ENCODE results near the gene FAM24B.

The FAM24B gene

DNA sequence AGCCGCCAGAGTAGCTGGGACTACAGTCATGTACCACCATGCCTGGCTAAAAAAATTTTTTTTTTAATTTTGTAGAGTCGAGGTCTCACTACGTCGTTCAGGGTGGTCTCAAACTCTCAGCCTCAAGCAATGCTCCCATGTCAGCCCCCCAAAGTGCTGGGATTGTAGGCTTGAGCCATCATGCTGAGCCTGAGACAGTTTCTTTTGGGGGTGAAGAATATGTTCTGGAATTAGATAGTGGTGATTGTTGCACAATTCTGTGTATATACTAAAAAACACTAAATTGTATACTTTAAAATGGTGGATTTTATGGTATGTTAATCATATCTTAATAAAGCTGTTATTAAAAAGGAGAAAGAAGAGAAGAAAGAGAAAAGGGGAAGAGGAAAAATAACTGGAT is 35.2 kb downstream of the FAM24B start:
- Histone ChIP-seq H3K9ac (ENCODE audit: low read length) (no peak overlapping the region), H2AFZ (ENCODE audit: low read depth, low read length) (no peak overlapping the region), H3K79me2 (ENCODE audit: low read length) (no peaks in the 10 kb centered on the region), H4K20me1 (ENCODE audit: insufficient read depth, low read length) (no peaks in the 10 kb centered on the region), H3K4me1 (ENCODE audit: low read length) (no peaks in the 10 kb centered on the region), H3K36me3 (replicated peaks; ENCODE audit: low read depth, low read length) (peaks cover 10% of the 10 kb centered on the region), H3K4me3 (ENCODE audit: low read length) (no peak overlapping the region), H3K4me2 (ENCODE audit: low read length) (no peak overlapping the region), H3K27me3 (ENCODE audit: low read depth, low read length) (no peaks in the 10 kb centered on the region), H3K9me3 (ENCODE audit: insufficient read depth, low read length) (no peaks in the 10 kb centered on the region), H3K27ac (ENCODE audit: low read length) (no peak overlapping the region)
- TF ChIP-seq EZH2phosphoT487 (IDR thresholded peaks at IDR 0.05; ENCODE audit: low read depth), result no peak
- TF ChIP-seq, protein P1, sequence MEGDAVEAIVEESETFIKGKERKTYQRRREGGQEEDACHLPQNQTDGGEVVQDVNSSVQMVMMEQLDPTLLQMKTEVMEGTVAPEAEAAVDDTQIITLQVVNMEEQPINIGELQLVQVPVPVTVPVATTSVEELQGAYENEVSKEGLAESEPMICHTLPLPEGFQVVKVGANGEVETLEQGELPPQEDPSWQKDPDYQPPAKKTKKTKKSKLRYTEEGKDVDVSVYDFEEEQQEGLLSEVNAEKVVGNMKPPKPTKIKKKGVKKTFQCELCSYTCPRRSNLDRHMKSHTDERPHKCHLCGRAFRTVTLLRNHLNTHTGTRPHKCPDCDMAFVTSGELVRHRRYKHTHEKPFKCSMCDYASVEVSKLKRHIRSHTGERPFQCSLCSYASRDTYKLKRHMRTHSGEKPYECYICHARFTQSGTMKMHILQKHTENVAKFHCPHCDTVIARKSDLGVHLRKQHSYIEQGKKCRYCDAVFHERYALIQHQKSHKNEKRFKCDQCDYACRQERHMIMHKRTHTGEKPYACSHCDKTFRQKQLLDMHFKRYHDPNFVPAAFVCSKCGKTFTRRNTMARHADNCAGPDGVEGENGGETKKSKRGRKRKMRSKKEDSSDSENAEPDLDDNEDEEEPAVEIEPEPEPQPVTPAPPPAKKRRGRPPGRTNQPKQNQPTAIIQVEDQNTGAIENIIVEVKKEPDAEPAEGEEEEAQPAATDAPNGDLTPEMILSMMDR (IDR thresholded peaks at IDR 0.05; ENCODE audit: low read depth, low read length), result no peak

DNA sequence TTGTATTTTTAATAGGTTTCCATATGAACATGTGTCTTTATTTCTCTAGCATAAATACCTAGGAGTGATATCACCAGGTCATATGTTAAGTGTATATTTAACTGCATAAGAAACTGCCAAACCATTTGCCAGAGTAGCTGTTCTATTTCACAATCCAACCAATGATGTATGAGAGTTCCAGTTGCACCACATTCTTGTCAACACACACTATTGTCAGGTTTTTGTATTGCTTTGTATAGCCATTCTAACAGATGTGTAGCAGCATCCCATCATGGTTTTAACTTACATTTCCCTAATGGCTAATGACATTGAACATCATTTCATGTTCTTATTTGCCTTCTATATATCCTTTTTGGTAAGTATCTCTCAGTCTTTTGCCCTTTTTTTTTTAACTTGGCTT is 37.8 kb downstream of the FAM24B start:
- no peaks in the 10 kb centered on the region for H3K27me3 ChIP-seq (ENCODE audit: low read depth, low read length)
- no peaks in the 10 kb centered on the region for H3K4me1 ChIP-seq (ENCODE audit: low read length)
- H3K4me3 ChIP-seq (ENCODE audit: low read length), result no peak overlapping the region

DNA sequence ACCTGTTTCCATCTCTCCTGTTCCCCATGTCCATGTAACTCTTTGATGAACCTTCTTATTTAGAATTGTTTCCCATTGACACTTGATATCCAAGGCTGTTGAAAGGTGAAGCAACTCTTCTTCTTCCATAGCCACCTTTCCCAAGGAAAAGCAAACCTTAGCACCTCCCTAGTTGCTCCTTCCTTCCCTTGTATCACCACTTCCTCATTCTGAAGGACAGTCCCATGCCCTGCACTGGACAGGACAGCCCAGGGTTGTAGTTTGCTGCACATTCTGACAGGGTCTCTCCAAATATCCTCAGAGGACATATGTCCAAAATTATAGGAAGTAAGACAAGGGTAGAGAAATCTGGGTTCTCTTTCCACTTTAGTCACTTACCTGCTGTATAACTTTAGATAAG is 39.9 kb downstream of the FAM24B start:
- no peaks in the 10 kb centered on the region for H3K79me2 ChIP-seq (ENCODE audit: low read length)
- no peak overlapping the region for H3K27ac ChIP-seq (ENCODE audit: low read length)
- no peaks in the 10 kb centered on the region for H4K20me1 ChIP-seq (ENCODE audit: insufficient read depth, low read length)
- no peak overlapping the region for H3K4me2 ChIP-seq (ENCODE audit: low read length)
- H3K9ac ChIP-seq (ENCODE audit: low read length), result no peak overlapping the region
- H3K9me3 ChIP-seq (ENCODE audit: insufficient read depth, low read length), result no peaks in the 10 kb centered on the region
- TF ChIP-seq, protein P1 (IDR thresholded peaks at IDR 0.05; ENCODE audit: low read depth, low read length), result no peak
- TF ChIP-seq EZH2phosphoT487 (IDR thresholded peaks at IDR 0.05; ENCODE audit: low read depth), result no peak
- no peaks in the 10 kb centered on the region for H3K27me3 ChIP-seq (ENCODE audit: low read depth, low read length)
- no peak overlapping the region for H2AFZ ChIP-seq (ENCODE audit: low read depth, low read length)
- peaks cover 9% of the 10 kb centered on the region for H3K36me3 ChIP-seq (replicated peaks; ENCODE audit: low read depth, low read length)
- no peak overlapping the region for H3K4me3 ChIP-seq (ENCODE audit: low read length)
- no peaks in the 10 kb centered on the region for H3K4me1 ChIP-seq (ENCODE audit: low read length)

More for the DNA sequence above, 37.8 kb downstream of the FAM24B start:
- H3K36me3 ChIP-seq (replicated peaks; ENCODE audit: low read depth, low read length), result peaks cover 10% of the 10 kb centered on the region
- H3K4me2 ChIP-seq (ENCODE audit: low read length), result no peak overlapping the region
- no peak overlapping the region for H3K9ac ChIP-seq (ENCODE audit: low read length)
- H4K20me1 ChIP-seq (ENCODE audit: insufficient read depth, low read length), result no peaks in the 10 kb centered on the region
- H2AFZ ChIP-seq (ENCODE audit: low read depth, low read length), result no peak overlapping the region
- H3K27ac ChIP-seq (ENCODE audit: low read length), result no peak overlapping the region
- no peaks in the 10 kb centered on the region for H3K79me2 ChIP-seq (ENCODE audit: low read length)
- no peak for TF ChIP-seq EZH2phosphoT487 (IDR thresholded peaks at IDR 0.05; ENCODE audit: low read depth)
- TF ChIP-seq, protein P1 (IDR thresholded peaks at IDR 0.05; ENCODE audit: low read depth, low read length), result no peak
- H3K9me3 ChIP-seq (ENCODE audit: insufficient read depth, low read length), result no peaks in the 10 kb centered on the region

DNA sequence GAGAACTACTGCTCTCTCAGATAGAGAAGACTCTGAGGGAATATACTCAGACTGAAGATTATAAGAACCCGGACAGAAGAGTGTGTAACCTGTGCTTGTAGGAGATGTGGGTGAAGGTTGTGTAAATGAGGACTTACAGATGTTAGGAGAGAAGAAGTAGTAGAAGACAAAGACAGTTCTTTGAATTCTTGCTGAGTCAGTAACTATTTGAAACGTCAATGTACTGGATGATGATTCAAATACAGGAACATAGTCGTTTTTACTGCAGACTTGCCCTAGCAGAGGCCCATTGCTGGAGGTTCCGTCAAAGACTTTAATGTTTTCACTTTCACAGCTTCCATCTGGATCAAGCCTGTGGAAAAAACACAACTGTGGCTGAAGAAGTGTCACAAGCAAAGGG is 40.5 kb downstream of the FAM24B start:
- Histone ChIP-seq H3K4me3 (ENCODE audit: low read length) (no peak overlapping the region), H3K4me1 (ENCODE audit: low read length) (no peaks in the 10 kb centered on the region), H3K36me3 (replicated peaks; ENCODE audit: low read depth, low read length) (peaks cover 9% of the 10 kb centered on the region), H3K27ac (ENCODE audit: low read length) (no peak overlapping the region), H4K20me1 (ENCODE audit: insufficient read depth, low read length) (no peaks in the 10 kb centered on the region), H3K9me3 (ENCODE audit: insufficient read depth, low read length) (no peaks in the 10 kb centered on the region), H3K9ac (ENCODE audit: low read length) (no peak overlapping the region), H3K27me3 (ENCODE audit: low read depth, low read length) (no peaks in the 10 kb centered on the region), H2AFZ (ENCODE audit: low read depth, low read length) (no peak overlapping the region), H3K79me2 (ENCODE audit: low read length) (no peaks in the 10 kb centered on the region), H3K4me2 (ENCODE audit: low read length) (no peak overlapping the region)
- TF ChIP-seq, protein P1 (IDR thresholded peaks at IDR 0.05; ENCODE audit: low read depth, low read length), result no peak
- no peak for TF ChIP-seq EZH2phosphoT487 (IDR thresholded peaks at IDR 0.05; ENCODE audit: low read depth)
